Sigmoid colon (tissue), 7 donors: ENCODE data around the gene NRP1. TPM values are rescaled to one million over a fixed set of nuclear protein-coding genes. Genes with fewer than 3 reads are reported as not detected.

Experiments used
- DNase-seq: peaks from one replicate; pipeline ENCODE4 v3.0.0-alpha.2; 2019
- H3K27ac ChIP-seq, 4 donors: fragments of 200-600 bp; sonication (generic); one replicate each; pipeline ENCODE4 v1.5.1; 2016 to 2019; ENCODE audit warnings: mild to moderate bottlenecking in 1 of 4
- H3K27me3 ChIP-seq, 3 donors: fragments of 200-600 bp; sonication (generic); one replicate each; pipeline ENCODE4 v1.5.1; 2019; ENCODE audit warnings: mild to moderate bottlenecking in 1 of 3
- H3K36me3 ChIP-seq, 4 donors: fragments of 200-600 bp; sonication (generic); one replicate each; pipeline ENCODE4 v1.5.1; 2016 to 2019
- H3K4me1 ChIP-seq, 4 donors: fragments of 200-600 bp; sonication (generic); one replicate each; pipeline ENCODE4 v1.5.1; 2017 to 2019
- H3K4me3 ChIP-seq, 4 donors: fragments of 200-600 bp; sonication (generic); one replicate each; pipeline ENCODE4 v1.5.1; 2017 to 2019; ENCODE audit warnings: mild to moderate bottlenecking in 2 of 4, moderate library complexity in 1 of 4
- H3K9me3 ChIP-seq, 4 donors: fragments of 200-600 bp in 3 of 4; sonication (generic) in 3 of 4; one replicate each; pipeline versions ENCODE4 v1.5.1 to v1.6.1; 2013 to 2019
- CTCF ChIP-seq, 4 experiments: fragments of 450-650 bp in 3 of 4; fragments of 200-600 bp in 1 of 4; IDR thresholded peaks; one replicate each; pipeline ENCODE4 v1.5.1; 2016 to 2019; ENCODE audit warnings: antibody characterized with exemption in 4 of 4, mild to moderate bottlenecking in 3 of 4, moderate library complexity in 2 of 4
- EP300 ChIP-seq, 4 donors: sonication (generic); formaldehyde crosslinking; IDR thresholded peaks; one replicate each; pipeline ENCODE4 v1.6.1; 2017; ENCODE audit warnings: antibody characterized with exemption in 4 of 4
- POLR2A ChIP-seq, 2 donors: fragments of 450-650 bp; IDR thresholded peaks; one replicate each; pipeline ENCODE4 v1.6.1; 2016; ENCODE audit warnings: antibody characterized with exemption in 2 of 2, mild to moderate bottlenecking in 2 of 2, moderate library complexity in 2 of 2
- POLR2AphosphoS5 ChIP-seq, 4 donors: sonication (generic); formaldehyde crosslinking; IDR thresholded peaks; one replicate each; pipeline ENCODE4 v1.6.1; 2017; ENCODE audit warnings: antibody characterized with exemption in 4 of 4
- WGBS, 2 donors: extraction: QIAGEN DNeasy Blood & Tissue Kit; methylation state at CpG; one replicate each; pipeline ENCODE4 v1.1.7; 2013; 5-methylcytosine and 5-hydroxymethylcytosine counted together
- intact Hi-C: fragments of 100-400 bp; cut with DNase I; formaldehyde crosslinking; loops from one replicate; pipeline ENCODE4 v1.15.1; 2023
- polyA plus RNA-seq, 3 donors: library from polyadenylated mRNA; stranded (reverse); fragments of 200-250 nt; gene quantifications; one replicate each; pipeline ENCODE4 v1.2.3, GENCODE V29; 2013
- total RNA-seq, 4 donors: library from RNA; depleted of rRNA; stranded (reverse); fragments of >200 nt; gene quantifications; one replicate each; pipeline ENCODE4 v1.1.0, GENCODE V29; 2016
- donor health status: healthy with polysubstance abuse.
- donor health status: Bipolar disorder and iron deficiency.
- donor health status: healthy.

NRP1 gene
- total and polyA plus RNA-seq, 7 donors, result 3.6 to 52.4 (median 44.1) TPM

- intact Hi-C loops, result no loop called here
- H3K4me1 ChIP-seq, result peaks cover 0 to 4% (median 0%) of the 10 kb centered on the region in 4 donors
- no peak overlapping the region for H3K4me3 ChIP-seq
- no peaks in the 10 kb centered on the region for H3K9me3 ChIP-seq
- no peak for DNase-seq
- no peak for TF ChIP-seq POLR2A (IDR thresholded peaks at IDR 0.05)
- TF ChIP-seq CTCF (IDR thresholded peaks at IDR 0.05), result no peak
- no peak for TF ChIP-seq EP300 (IDR thresholded peaks at IDR 0.05)
- no peak for TF ChIP-seq POLR2AphosphoS5 (IDR thresholded peaks at IDR 0.05)
- peak overlapping the region in 2 of 4 donors; percentile 12 to 27 for H3K27ac ChIP-seq
- peaks cover 0 to 45% (median 2%) of the 10 kb centered on the region in 4 donors for H3K36me3 ChIP-seq
- WGBS, 2 donors, result 47 to 82% methylated on average over 7 of the region's 7 CpGs
- no peaks in the 10 kb centered on the region for H3K27me3 ChIP-seq
Measured at GRCh38 chr10:33249659-33250345, 84.7 kb downstream of the NRP1 start.

GRCh38 chr10:33249137-33249536 lies 85.3 kb downstream of the NRP1 start:
- WGBS, 2 donors, result 78 to 86% methylated on average over 8 of the region's 8 CpGs
- Histone ChIP-seq H3K4me1 (peaks cover 0 to 4% (median 0%) of the 10 kb centered on the region in 4 donors), H3K4me3 (no peak overlapping the region), H3K36me3 (peaks cover 0 to 38% (median 2%) of the 10 kb centered on the region in 4 donors), H3K27me3 (no peaks in the 10 kb centered on the region), H3K9me3 (no peaks in the 10 kb centered on the region), H3K27ac (peak overlapping the region in 1 of 4 donors; percentile 12)
- intact Hi-C loops, result no loop called here
- TF ChIP-seq EP300 (IDR thresholded peaks at IDR 0.05) (no peak), POLR2A (IDR thresholded peaks at IDR 0.05) (no peak), CTCF (IDR thresholded peaks at IDR 0.05) (no peak), POLR2AphosphoS5 (IDR thresholded peaks at IDR 0.05) (no peak)
- no peak for DNase-seq

DNA sequence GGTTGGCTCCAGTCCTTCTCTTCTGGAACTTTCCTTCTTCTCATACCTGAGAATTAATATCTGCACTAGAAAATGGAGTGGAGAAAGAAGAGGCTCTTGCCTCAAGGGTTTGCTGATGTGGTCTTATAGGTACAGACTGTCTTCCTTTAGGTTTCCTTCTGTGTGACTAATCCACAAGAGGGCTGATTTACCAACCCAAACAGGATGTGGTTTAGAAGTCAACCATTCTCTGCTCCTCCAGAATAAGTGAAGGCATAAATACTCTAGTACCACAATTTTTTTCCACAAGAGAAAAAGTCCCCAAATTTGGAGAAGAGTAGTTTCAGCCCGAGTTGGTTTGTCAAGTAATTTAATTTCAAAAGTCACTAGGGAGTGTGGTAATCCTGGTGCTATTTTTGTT lies 85.8 kb downstream of the NRP1 start:
- no peak for DNase-seq
- no peaks in the 10 kb centered on the region for H3K9me3 ChIP-seq
- TF ChIP-seq POLR2A (IDR thresholded peaks at IDR 0.05) (no peak), EP300 (IDR thresholded peaks at IDR 0.05) (no peak), POLR2AphosphoS5 (IDR thresholded peaks at IDR 0.05) (no peak), CTCF (IDR thresholded peaks at IDR 0.05) (no peak)
- H3K27me3 ChIP-seq, result no peaks in the 10 kb centered on the region
- peaks cover 0 to 4% (median 0%) of the 10 kb centered on the region in 4 donors for H3K4me1 ChIP-seq
- peaks cover 0 to 33% (median 2%) of the 10 kb centered on the region in 4 donors for H3K36me3 ChIP-seq
- 36 to 78% methylated on average over 1 of the region's 1 CpG for WGBS, 2 donors
- intact Hi-C loops, result no loop called here
- no peak overlapping the region for H3K27ac ChIP-seq
- H3K4me3 ChIP-seq, result no peak overlapping the region

DNA sequence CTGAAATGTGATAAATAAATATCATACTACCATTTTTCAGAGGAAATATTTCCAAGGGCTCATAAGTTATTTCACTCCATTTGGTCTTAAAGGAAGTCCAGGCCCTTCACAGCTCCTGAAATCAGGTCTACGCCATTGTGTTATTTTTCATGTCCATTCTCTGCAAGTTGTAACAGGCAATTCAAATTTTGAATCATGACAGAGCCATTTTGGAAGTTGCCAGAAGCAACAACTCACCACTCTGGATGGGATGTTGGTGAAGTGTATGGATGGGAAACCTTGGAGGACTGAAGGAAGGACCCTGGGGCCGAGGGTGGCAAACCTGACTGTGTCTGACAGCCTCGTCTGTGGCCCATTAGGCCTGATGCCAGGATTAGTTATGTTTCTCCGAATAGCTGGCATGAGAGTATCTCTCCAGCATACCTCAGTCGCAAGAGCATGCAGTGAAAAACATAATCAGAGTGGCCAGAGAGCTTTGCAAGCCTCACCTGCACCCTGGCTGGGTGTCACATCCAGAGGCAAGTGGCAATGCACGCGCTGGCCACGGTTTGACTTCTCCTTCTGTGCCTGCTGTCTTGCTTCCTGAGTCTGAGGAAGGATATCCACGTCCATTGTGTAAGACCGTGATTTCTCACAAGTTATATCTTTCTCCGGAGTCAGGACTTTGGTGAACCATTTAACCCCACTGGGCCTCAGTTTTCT lies 87.1 kb downstream of the NRP1 start:
- Histone ChIP-seq H3K36me3 (peaks cover 0 to 20% (median 2%) of the 10 kb centered on the region in 4 donors), H3K27ac (peak overlapping the region in 1 of 4 donors; percentile 12), H3K9me3 (no peaks in the 10 kb centered on the region), H3K4me1 (peaks cover 0 to 4% (median 0%) of the 10 kb centered on the region in 4 donors), H3K27me3 (no peaks in the 10 kb centered on the region), H3K4me3 (no peak overlapping the region)
- DNase-seq, result no peak
- TF ChIP-seq EP300 (IDR thresholded peaks at IDR 0.05) (no peak), POLR2A (IDR thresholded peaks at IDR 0.05) (no peak), POLR2AphosphoS5 (IDR thresholded peaks at IDR 0.05) (no peak), CTCF (IDR thresholded peaks at IDR 0.05) (no peak)
- intact Hi-C loops, result no loop called here
- WGBS, 2 donors, result 88 to 95% methylated on average over 11 of the region's 11 CpGs
